ENCODE measurements around the gene NRN1L.

Gene NRN1L

GRCh38 chr16:67922221-67922620, 37.5 kb downstream of the NRN1L start:
- no peak for DNase-seq

- DNase-seq: peak; percentile 53
Observed at GRCh38 chr16:67922740-67923139, 38.1 kb downstream of the NRN1L start.

GRCh38 chr16:67923414-67924116, 38.9 kb downstream of the NRN1L start:
- no peak for DNase-seq

GRCh38 chr16:67924140-67924906, 39.6 kb downstream of the NRN1L start:
- DNase-seq: no peak

GRCh38 chr16:67926181-67926750, 41.6 kb downstream of the NRN1L start:
- peak; percentile 67 for DNase-seq

- no peak for DNase-seq
Observed at GRCh38 chr16:67927131-67927941, 42.7 kb downstream of the NRN1L start.

- no peak for DNase-seq
Observed at GRCh38 chr16:67928147-67928546, 43.5 kb downstream of the NRN1L start.

- DNase-seq: no peak
Observed at GRCh38 chr16:67928561-67929364, 44.1 kb downstream of the NRN1L start.

GRCh38 chr16:67930191-67930590, 45.5 kb downstream of the NRN1L start:
- DNase-seq: no peak

GRCh38 chr16:67930678-67931211, 46.1 kb downstream of the NRN1L start:
- no peak for DNase-seq

- DNase-seq: no peak
Observed at GRCh38 chr16:67931712-67932461, 47.2 kb downstream of the NRN1L start, which contains the start of gene CTRL. Gene CTRL, minus strand, starts transcription at chr16:67931862. Its CDS starts 10 bp downstream, at chr16:67931852.

- no peak for DNase-seq
Observed at GRCh38 chr16:67932462-67932840, 47.8 kb downstream of the NRN1L start.

- no peak for DNase-seq
Observed at GRCh38 chr16:67933805-67934204, 49.1 kb downstream of the NRN1L start.

- no peak for DNase-seq
Observed at GRCh38 chr16:67934306-67935100, 49.8 kb downstream of the NRN1L start.

- no peak for DNase-seq
Observed at GRCh38 chr16:67935101-67935401, 50.4 kb downstream of the NRN1L start.

- DNase-seq: peak; percentile 83
Observed at GRCh38 chr16:67935402-67936123, 50.9 kb downstream of the NRN1L start.
